OCI-LY7 (cell line): ENCODE data around the gene SH3YL1. TPM values are rescaled to one million over a fixed set of nuclear protein-coding genes. Genes with fewer than 3 reads are reported as not detected.

Experiments
- BruUV-seq: library from RNA; stranded (reverse); fragments of 400-500 nt; replicated peaks from 2 replicates; lab custom pipeline; 2021; lab: Mats Ljungman, UMichigan
- CTCF ChIA-PET: fragments of 300-600 bp; sonication (Branson Sonifier 250); formaldehyde crosslinking; loops from one replicate; lab custom pipeline; 2022; ENCODE audit warnings: antibody characterized with exemption; ENCODE audit not compliant: unreplicated experiment; lab: Charles Lee
- POLR2A ChIA-PET: fragments of 300-600 bp; sonication (Branson Sonifier 250); formaldehyde crosslinking; loops from one replicate; lab custom pipeline; 2022; ENCODE audit warnings: antibody characterized with exemption; lab: Charles Lee
- DNase-seq: peaks from one replicate; pipeline ENCODE4 v3.0.0-alpha.2; 2015; ENCODE audit warnings: low spot score
- H2AFZ ChIP-seq: fragments of 200-600 bp; sonication (generic), shearing (Covaris generic); 2 replicates; pipeline ENCODE4 v1.6.1; 2014; ENCODE audit warnings: mild to moderate bottlenecking, antibody characterized with exemption, low read length, moderate library complexity
- H3K27ac ChIP-seq: fragments of 200-600 bp; sonication (generic); 2 replicates; pipeline ENCODE4 v1.5.1; 2014; ENCODE audit warnings: mixed run types, low read depth, mild to moderate bottlenecking, moderate library complexity, low read length, inconsistent platforms; ENCODE audit not compliant: poor library complexity, severe bottlenecking
- H3K36me3 ChIP-seq: fragments of 200-600 bp; sonication (generic); 2 replicates; pipeline ENCODE4 v1.6.1; 2014; ENCODE audit warnings: mild to moderate bottlenecking, antibody characterized with exemption, low read length, moderate library complexity, mixed read lengths; ENCODE audit not compliant: insufficient read depth
- H3K4me1 ChIP-seq: fragments of 200-600 bp; sonication (generic); 2 replicates; pipeline ENCODE4 v1.5.1; 2014; ENCODE audit warnings: mild to moderate bottlenecking, low read length; ENCODE audit not compliant: insufficient read depth, poor library complexity, severe bottlenecking
- H3K4me2 ChIP-seq: fragments of 200-600 bp; sonication (generic); 2 replicates; pipeline ENCODE4 v1.6.1; 2014; ENCODE audit warnings: mild to moderate bottlenecking, low read length
- H3K4me3 ChIP-seq: fragments of 200-600 bp; sonication (generic); 2 replicates; pipeline ENCODE4 v1.5.1; 2014; ENCODE audit warnings: mild to moderate bottlenecking, low read depth, low read length; ENCODE audit not compliant: poor library complexity, severe bottlenecking
- H3K79me2 ChIP-seq: fragments of 200-600 bp; sonication (generic); 2 replicates; pipeline ENCODE4 v1.6.1; 2016; ENCODE audit warnings: low read depth, mild to moderate bottlenecking, low read length, moderate library complexity, mixed read lengths; ENCODE audit not compliant: insufficient read depth
- H3K9me2 ChIP-seq: fragments of 200-600 bp; sonication (generic); 2 replicates; pipeline ENCODE4 v1.6.1; 2016; ENCODE audit warnings: mild to moderate bottlenecking, low read length, mixed read lengths; ENCODE audit not compliant: insufficient read depth
- H3K9me3 ChIP-seq: fragments of 200-600 bp; sonication (generic); 2 replicates; pipeline ENCODE4 v1.6.1; 2014; ENCODE audit warnings: mild to moderate bottlenecking, mixed run types, low read length, mixed read lengths
- H4K20me1 ChIP-seq: fragments of 200-600 bp; sonication (generic); 2 replicates; pipeline ENCODE4 v1.6.1; 2014; ENCODE audit warnings: mild to moderate bottlenecking, antibody characterized with exemption, low read length, moderate library complexity, mixed read lengths; ENCODE audit not compliant: insufficient read depth
- CTCF ChIP-seq: fragments of 200-600 bp; sonication (generic); conservative IDR thresholded peaks from 2 replicates; pipeline ENCODE4 v1.5.1; 2014; ENCODE audit warnings: mild to moderate bottlenecking, antibody characterized with exemption, low read length, moderate library complexity, mixed read lengths
- EZH2phosphoT487 ChIP-seq: fragments of 200-600 bp; sonication (generic); IDR thresholded peaks from 2 replicates; pipeline ENCODE4 v1.6.1; 2018; ENCODE audit warnings: low read depth, borderline replicate concordance, mild to moderate bottlenecking, mixed run types, antibody characterized with exemption, low read length, moderate library complexity, mixed read lengths
- intact Hi-C: fragments of 100-400 bp; cut with micrococcal nuclease; formaldehyde crosslinking; loops from one replicate; pipeline ENCODE4 v1.10.0; 2022; ENCODE audit not compliant: unreplicated experiment
- total RNA-seq, 2 experiments: library from RNA; depleted of rRNA in 1 of 2; stranded (reverse); fragments of >200 nt in 1 of 2; shearing (Covaris generic) in 1 of 2; gene quantifications; 2 replicates each; pipeline ENCODE4 v1.2.3, GENCODE V29; 2014 to 2022

SH3YL1 gene
- total RNA-seq, 2 experiments from 2014 or later = 21.3 to 30.9 TPM

DNA sequence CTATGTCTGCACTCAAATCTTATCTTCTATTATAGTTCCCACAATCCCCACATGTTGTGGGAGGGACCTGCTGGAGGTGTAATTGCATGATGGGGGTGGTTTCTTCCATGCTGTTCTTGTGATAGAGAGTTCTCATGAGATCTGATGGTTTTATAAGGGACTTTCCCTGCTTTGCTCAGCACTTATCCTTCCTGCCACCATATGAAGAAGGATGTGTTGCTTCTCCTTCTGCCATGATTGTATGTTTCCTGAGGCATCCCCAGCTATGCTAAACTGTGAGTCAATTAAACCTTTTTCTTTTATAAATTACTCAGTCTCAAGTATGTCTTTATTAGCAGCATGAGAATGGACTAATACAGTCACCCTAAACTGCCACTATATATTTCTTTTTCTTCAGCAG is 79.1 kb downstream of the SH3YL1 start:
- no peak overlapping the region for H3K4me2 ChIP-seq
- intact Hi-C loops = no loop called here
- ChIA-PET POLR2A (no interaction called here), CTCF (no interaction called here)
- no peaks in the 10 kb centered on the region for H3K4me1 ChIP-seq
- TF ChIP-seq CTCF (no peak), EZH2phosphoT487 (no peak)
- H4K20me1 ChIP-seq = no peaks in the 10 kb centered on the region
- no peaks in the 10 kb centered on the region for H3K79me2 ChIP-seq
- no peaks in the 10 kb centered on the region for H3K9me2 ChIP-seq
- H3K27ac ChIP-seq = no peak overlapping the region
- H3K9me3 ChIP-seq = peaks cover 20% of the 10 kb centered on the region; the same call in 1 of the 2 replicates
- H3K36me3 ChIP-seq = no peaks in the 10 kb centered on the region
- no TSS peak for BruUV-seq
- no peak overlapping the region for H2AFZ ChIP-seq
- no peak overlapping the region for H3K4me3 ChIP-seq
- no peak for DNase-seq

DNA sequence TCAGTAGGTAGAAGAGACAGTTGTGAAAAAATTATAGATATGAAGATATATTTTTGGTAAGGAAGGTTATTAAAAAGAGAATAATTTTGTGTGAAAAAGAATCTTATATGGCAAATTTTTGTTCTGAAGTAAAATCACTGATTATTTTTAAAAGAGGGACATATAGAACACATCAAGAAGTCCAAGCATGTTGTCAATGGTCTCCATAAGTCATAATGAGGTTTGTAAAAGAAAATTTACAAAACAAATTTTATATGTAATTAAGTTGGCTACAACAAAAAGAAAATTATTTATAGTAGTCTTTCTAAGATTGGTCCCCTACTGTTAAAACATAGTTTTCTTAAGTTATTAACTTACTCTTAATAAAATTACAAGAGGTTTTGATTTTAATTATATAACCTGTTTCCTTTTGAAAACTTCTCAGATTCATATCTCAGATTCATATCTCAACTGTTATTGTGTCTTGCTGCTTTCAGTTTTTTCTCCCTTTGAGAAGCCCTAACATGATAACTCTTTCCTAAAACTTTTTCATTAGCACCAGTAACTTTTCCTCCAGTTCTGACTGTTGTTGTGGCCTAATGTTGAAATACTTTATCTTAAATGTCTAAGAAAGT is 81.2 kb downstream of the SH3YL1 start:
- BruUV-seq = no TSS peak
- Histone ChIP-seq H3K4me3 (no peak overlapping the region), H2AFZ (no peak overlapping the region), H3K36me3 (no peaks in the 10 kb centered on the region), H3K9me3 (peaks cover 20% of the 10 kb centered on the region; the same call in 1 of the 2 replicates), H3K4me2 (no peak overlapping the region), H3K27ac (no peak overlapping the region), H3K79me2 (no peaks in the 10 kb centered on the region), H4K20me1 (no peaks in the 10 kb centered on the region), H3K9me2 (no peaks in the 10 kb centered on the region), H3K4me1 (no peaks in the 10 kb centered on the region)
- CTCF ChIA-PET = no interaction called here
- no peak for TF ChIP-seq EZH2phosphoT487
- no peak for TF ChIP-seq CTCF
- intact Hi-C loops = no loop called here
- peak; percentile 35 for DNase-seq
- POLR2A ChIA-PET = no interaction called here

- no peaks in the 10 kb centered on the region for H3K79me2 ChIP-seq
- H3K9me2 ChIP-seq = no peaks in the 10 kb centered on the region
- TF ChIP-seq CTCF (no peak), EZH2phosphoT487 (no peak)
- H3K27ac ChIP-seq = no peak overlapping the region
- CTCF ChIA-PET = no interaction called here
- peaks cover 20% of the 10 kb centered on the region; the same call in 1 of the 2 replicates for H3K9me3 ChIP-seq
- POLR2A ChIA-PET = no interaction called here
- H3K4me1 ChIP-seq = no peaks in the 10 kb centered on the region
- H3K4me3 ChIP-seq = no peak overlapping the region
- H2AFZ ChIP-seq = no peak overlapping the region
- intact Hi-C loops = no loop called here
- no TSS peak for BruUV-seq
- H3K36me3 ChIP-seq = no peaks in the 10 kb centered on the region
- DNase-seq = no peak
- H4K20me1 ChIP-seq = no peaks in the 10 kb centered on the region
- no peak overlapping the region for H3K4me2 ChIP-seq
Observed at GRCh38 chr2:180311-180710, 83.5 kb downstream of the SH3YL1 start.
